Right atrium auricular region (tissue), 2 donors: ENCODE measurements around the gene CDH18. TPM values are rescaled to one million over a fixed set of nuclear protein-coding genes. Genes with fewer than 3 reads are reported as not detected.

Experiments
- DNase-seq: peaks from one replicate; pipeline ENCODE4 v3.0.0-alpha.2; 2019; ENCODE audit warnings: low spot score
- H3K27ac ChIP-seq, 2 donors: fragments of 200-600 bp; sonication (generic); 1 replicate in 1 of 2; 2 replicates in 1 of 2; pipeline ENCODE4 v1.5.1; 2016 to 2019
- H3K27me3 ChIP-seq, 2 donors: fragments of 200-600 bp; sonication (generic); one replicate each; pipeline versions ENCODE4 v1.5.1 to v1.6.0; 2017 to 2019
- H3K36me3 ChIP-seq: fragments of 200-600 bp; sonication (generic); one replicate; pipeline ENCODE4 v1.5.1; 2016
- H3K4me1 ChIP-seq, 2 donors: fragments of 200-600 bp; sonication (generic); one replicate each; pipeline versions ENCODE4 v1.5.1 to v1.6.0; 2017 to 2019
- H3K4me3 ChIP-seq, 2 donors: fragments of 200-600 bp; sonication (generic); 1 replicate in 1 of 2; 2 replicates in 1 of 2; pipeline ENCODE4 v1.5.1; 2017 to 2019; ENCODE audit warnings: mild to moderate bottlenecking in 1 of 2, moderate library complexity in 1 of 2
- H3K9me3 ChIP-seq, 2 donors: fragments of 200-600 bp; sonication (generic); one replicate each; pipeline ENCODE4 v1.5.1; 2019
- CTCF ChIP-seq, 2 donors: fragments of 200-600 bp; sonication (generic); IDR thresholded peaks; one replicate each; pipeline ENCODE4 v1.5.1; 2019; ENCODE audit warnings: antibody characterized with exemption in 2 of 2
- total RNA-seq, 2 donors: library from RNA; depleted of rRNA; stranded (reverse); fragments of >200 nt; gene quantifications; one replicate each; pipeline ENCODE4 v1.1.0, GENCODE V29; 2016

The CDH18 gene
- total RNA-seq, 2 donors from 2014 or later = not detected

GRCh38 chr5:19626211-19626610 lies 361.8 kb downstream of the CDH18 start:
- no peak for TF ChIP-seq CTCF (IDR thresholded peaks at IDR 0.05)
- no peaks in the 10 kb centered on the region for H3K4me1 ChIP-seq
- no peak overlapping the region for H3K27ac ChIP-seq
- H3K36me3 ChIP-seq = no peaks in the 10 kb centered on the region
- no peaks in the 10 kb centered on the region for H3K27me3 ChIP-seq
- no peak for DNase-seq
- no peaks in the 10 kb centered on the region for H3K9me3 ChIP-seq
- no peak overlapping the region for H3K4me3 ChIP-seq

- H3K36me3 ChIP-seq = no peaks in the 10 kb centered on the region
- H3K4me3 ChIP-seq = no peak overlapping the region
- no peaks in the 10 kb centered on the region for H3K4me1 ChIP-seq
Measured at GRCh38 chr5:19625562-19625961, 362.4 kb downstream of the CDH18 start.

GRCh38 chr5:19619571-19619970 lies 368.4 kb downstream of the CDH18 start:
- H3K27ac ChIP-seq = no peak overlapping the region
- no peaks in the 10 kb centered on the region for H3K9me3 ChIP-seq
- no peaks in the 10 kb centered on the region for H3K27me3 ChIP-seq
- DNase-seq = no peak
- TF ChIP-seq CTCF (IDR thresholded peaks at IDR 0.05) = no peak
- H3K4me3 ChIP-seq = no peak overlapping the region
- H3K36me3 ChIP-seq = no peaks in the 10 kb centered on the region
- H3K4me1 ChIP-seq = no peaks in the 10 kb centered on the region

More at GRCh38 chr5:19625562-19625961, 362.4 kb downstream of the CDH18 start:
- no peak for TF ChIP-seq CTCF (IDR thresholded peaks at IDR 0.05)
- Histone ChIP-seq H3K9me3 (no peaks in the 10 kb centered on the region), H3K27me3 (no peaks in the 10 kb centered on the region), H3K27ac (no peak overlapping the region)
- DNase-seq = no peak

GRCh38 chr5:19616701-19617215 lies 371.2 kb downstream of the CDH18 start:
- Histone ChIP-seq H3K36me3 (no peaks in the 10 kb centered on the region), H3K9me3 (no peaks in the 10 kb centered on the region), H3K27me3 (no peaks in the 10 kb centered on the region), H3K4me1 (no peaks in the 10 kb centered on the region), H3K27ac (no peak overlapping the region), H3K4me3 (no peak overlapping the region)
- no peak for DNase-seq
- TF ChIP-seq CTCF (IDR thresholded peaks at IDR 0.05) = no peak

- no peaks in the 10 kb centered on the region for H3K9me3 ChIP-seq
- no peak overlapping the region for H3K4me3 ChIP-seq
- no peaks in the 10 kb centered on the region for H3K4me1 ChIP-seq
- no peaks in the 10 kb centered on the region for H3K36me3 ChIP-seq
- DNase-seq = no peak
- TF ChIP-seq CTCF (IDR thresholded peaks at IDR 0.05) = no peak
- no peak overlapping the region for H3K27ac ChIP-seq
- no peaks in the 10 kb centered on the region for H3K27me3 ChIP-seq
Measured at GRCh38 chr5:19615661-19616060, 372.3 kb downstream of the CDH18 start.

GRCh38 chr5:19615071-19615470 lies 372.9 kb downstream of the CDH18 start:
- H3K4me3 ChIP-seq = no peak overlapping the region
- no peak for TF ChIP-seq CTCF (IDR thresholded peaks at IDR 0.05)
- no peaks in the 10 kb centered on the region for H3K9me3 ChIP-seq
- H3K27me3 ChIP-seq = no peaks in the 10 kb centered on the region
- H3K4me1 ChIP-seq = no peaks in the 10 kb centered on the region
- no peaks in the 10 kb centered on the region for H3K36me3 ChIP-seq
- H3K27ac ChIP-seq = no peak overlapping the region
- no peak for DNase-seq
